Activated gamma-delta T cell treated with Interleukin-2 at 50 U/mL for 16 hours (primary cell): ENCODE results near the gene SMAP2.

ENCODE experiments used
- DNase-seq: peaks from one replicate; pipeline ENCODE4 v3.0.0-alpha.2; 2020

SMAP2 gene

GRCh38 chr1:40391688-40392145 is 18.2 kb downstream of the SMAP2 start:
- DNase-seq = no peak

GRCh38 chr1:40392221-40392620 is 18.7 kb downstream of the SMAP2 start:
- no peak for DNase-seq

- no peak for DNase-seq
Observed at GRCh38 chr1:40393173-40393572, 19.6 kb downstream of the SMAP2 start.

GRCh38 chr1:40394491-40395172 is 21.1 kb downstream of the SMAP2 start:
- no peak for DNase-seq

GRCh38 chr1:40395190-40396175 is 22.0 kb downstream of the SMAP2 start:
- DNase-seq = no peak

GRCh38 chr1:40396420-40396819 is 22.9 kb downstream of the SMAP2 start:
- no peak for DNase-seq

- no peak for DNase-seq
Observed at GRCh38 chr1:40397258-40397657, 23.7 kb downstream of the SMAP2 start.

GRCh38 chr1:40399984-40400704 is 26.6 kb downstream of the SMAP2 start:
- DNase-seq = no peak

- DNase-seq = no peak
Observed at GRCh38 chr1:40401473-40402201, 28.1 kb downstream of the SMAP2 start.

- DNase-seq = peak; percentile 42
Observed at GRCh38 chr1:40404670-40405462, 31.3 kb downstream of the SMAP2 start.

- no peak for DNase-seq
Observed at GRCh38 chr1:40405812-40406211, 32.3 kb downstream of the SMAP2 start.

GRCh38 chr1:40407453-40407852 is 33.9 kb downstream of the SMAP2 start:
- no peak for DNase-seq

GRCh38 chr1:40409467-40409866 is 35.9 kb downstream of the SMAP2 start:
- no peak for DNase-seq

- DNase-seq = no peak
Observed at GRCh38 chr1:40411294-40411693, 37.8 kb downstream of the SMAP2 start.

- DNase-seq = no peak
Observed at GRCh38 chr1:40411843-40412242, 38.3 kb downstream of the SMAP2 start.

- DNase-seq = no peak
Observed at GRCh38 chr1:40413527-40414252, 40.2 kb downstream of the SMAP2 start.

GRCh38 chr1:40414331-40414730 is 40.8 kb downstream of the SMAP2 start:
- no peak for DNase-seq

- DNase-seq = no peak
Observed at GRCh38 chr1:40416709-40417108, 43.2 kb downstream of the SMAP2 start.

GRCh38 chr1:40421431-40422384 is 48.2 kb downstream of the SMAP2 start:
- DNase-seq = no peak
